CD1c-positive myeloid dendritic cell (primary cell): Measurements from ENCODE around the gene EDEM1.

Source experiments
- DNase-seq: peaks from one replicate; pipeline ENCODE4 v3.0.0-alpha.2; 2016; ENCODE audit errors: extremely low spot score

Gene EDEM1

GRCh38 chr3:5198986-5199731, 11.7 kb downstream of the EDEM1 start:
- DNase-seq: peak; percentile 89

DNA sequence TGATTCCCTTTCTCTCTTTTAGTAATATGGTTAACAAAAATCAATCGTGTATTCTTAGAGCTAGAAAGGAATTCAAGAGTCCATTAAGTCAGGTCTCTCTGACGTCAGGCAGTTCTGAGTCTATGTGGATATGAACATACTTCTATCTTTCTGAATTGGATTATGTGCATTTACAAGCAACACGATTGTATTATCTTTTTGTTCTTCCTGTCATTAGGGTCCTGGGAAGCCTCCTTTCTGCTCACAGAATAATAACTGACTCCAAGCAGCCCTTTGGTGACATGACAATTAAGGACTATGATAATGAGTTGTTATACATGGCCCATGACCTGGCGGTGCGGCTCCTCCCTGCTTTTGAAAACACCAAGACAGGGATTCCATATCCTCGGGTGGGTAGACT, 14.0 kb downstream of the EDEM1 start:
- DNase-seq: no peak

- DNase-seq: no peak
These were observed 14.7 kb downstream of the EDEM1 start for GRCh38 chr3:5202222-5202621.

DNA sequence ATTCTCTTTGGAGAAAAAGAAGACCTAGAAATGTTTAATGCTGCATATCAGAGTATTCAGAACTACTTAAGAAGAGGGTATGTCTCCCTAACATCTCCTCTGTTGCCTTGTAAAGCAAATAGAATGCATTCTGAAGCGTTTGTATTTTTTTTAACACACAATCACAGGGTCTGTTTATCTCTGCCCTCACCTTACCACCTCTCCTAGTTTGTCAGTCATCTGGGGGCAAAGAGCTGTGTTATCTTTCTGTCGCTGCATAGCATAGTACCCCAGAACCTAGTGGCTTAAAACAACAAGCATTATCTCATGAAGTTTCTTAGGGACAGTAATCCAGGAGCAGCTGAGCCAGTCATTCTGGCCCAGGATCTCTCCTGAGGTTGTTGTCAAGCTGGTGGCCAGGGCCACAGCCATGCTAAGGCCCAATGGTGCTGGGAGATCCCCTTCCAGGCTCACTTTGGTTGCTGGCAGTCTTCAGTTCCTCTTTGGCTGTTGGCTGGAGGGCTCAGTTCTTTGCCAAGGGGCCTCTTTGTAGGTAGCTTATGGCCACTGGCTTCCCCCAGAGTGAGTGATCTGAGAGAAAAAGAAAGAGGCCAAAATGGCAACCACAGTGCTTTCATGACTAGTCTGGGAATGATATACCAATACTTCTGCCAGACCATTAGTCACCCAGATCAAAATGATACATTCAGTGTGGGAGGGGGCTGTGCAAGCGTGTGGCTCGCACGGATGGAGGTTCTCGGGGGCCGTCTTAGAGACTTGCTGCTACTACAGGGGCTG, 17.8 kb downstream of the EDEM1 start:
- DNase-seq: peak; percentile 27

DNA sequence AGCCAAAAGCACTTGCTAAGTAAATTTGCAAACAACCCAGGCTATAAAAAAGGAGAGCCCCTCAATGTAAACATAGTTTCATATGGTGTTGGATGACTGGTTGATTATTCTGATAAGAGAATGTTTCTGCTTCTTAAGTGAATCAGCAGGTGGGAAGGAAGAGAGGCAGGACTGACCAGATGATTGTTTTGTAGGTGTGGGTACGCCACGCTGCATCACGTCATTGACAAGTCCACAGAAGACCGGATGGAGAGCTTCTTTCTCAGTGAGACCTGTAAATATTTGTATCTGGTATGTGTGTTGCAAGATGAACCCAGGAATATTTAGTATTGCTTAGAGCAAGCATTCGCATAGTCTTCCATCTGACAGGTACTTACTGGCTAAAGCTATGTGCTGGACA, 23.4 kb downstream of the EDEM1 start:
- DNase-seq: no peak

- DNase-seq: no peak
These were observed 25.4 kb downstream of the EDEM1 start for GRCh38 chr3:5212628-5213573.

GRCh38 chr3:5213574-5213966, 26.1 kb downstream of the EDEM1 start:
- DNase-seq: no peak

DNA sequence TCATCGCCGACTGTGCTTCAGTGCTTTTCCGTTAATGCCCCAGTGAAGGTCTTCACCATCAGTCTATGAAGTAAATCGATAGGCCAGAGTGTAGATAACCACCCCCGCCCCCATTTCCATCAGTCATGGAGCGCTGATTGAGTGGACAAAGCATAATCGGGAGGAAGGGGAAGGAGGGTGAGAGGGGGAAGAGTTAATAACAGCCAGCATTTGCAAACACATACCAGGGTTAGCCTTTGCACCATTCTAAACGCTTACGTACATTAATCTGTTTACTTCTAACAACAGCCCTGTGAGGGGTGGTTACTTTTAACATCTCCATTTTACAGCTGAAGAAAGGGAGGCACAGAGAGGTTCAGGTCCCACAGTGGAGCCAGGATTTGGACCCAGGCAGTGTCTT, 26.8 kb downstream of the EDEM1 start:
- no peak for DNase-seq

DNA sequence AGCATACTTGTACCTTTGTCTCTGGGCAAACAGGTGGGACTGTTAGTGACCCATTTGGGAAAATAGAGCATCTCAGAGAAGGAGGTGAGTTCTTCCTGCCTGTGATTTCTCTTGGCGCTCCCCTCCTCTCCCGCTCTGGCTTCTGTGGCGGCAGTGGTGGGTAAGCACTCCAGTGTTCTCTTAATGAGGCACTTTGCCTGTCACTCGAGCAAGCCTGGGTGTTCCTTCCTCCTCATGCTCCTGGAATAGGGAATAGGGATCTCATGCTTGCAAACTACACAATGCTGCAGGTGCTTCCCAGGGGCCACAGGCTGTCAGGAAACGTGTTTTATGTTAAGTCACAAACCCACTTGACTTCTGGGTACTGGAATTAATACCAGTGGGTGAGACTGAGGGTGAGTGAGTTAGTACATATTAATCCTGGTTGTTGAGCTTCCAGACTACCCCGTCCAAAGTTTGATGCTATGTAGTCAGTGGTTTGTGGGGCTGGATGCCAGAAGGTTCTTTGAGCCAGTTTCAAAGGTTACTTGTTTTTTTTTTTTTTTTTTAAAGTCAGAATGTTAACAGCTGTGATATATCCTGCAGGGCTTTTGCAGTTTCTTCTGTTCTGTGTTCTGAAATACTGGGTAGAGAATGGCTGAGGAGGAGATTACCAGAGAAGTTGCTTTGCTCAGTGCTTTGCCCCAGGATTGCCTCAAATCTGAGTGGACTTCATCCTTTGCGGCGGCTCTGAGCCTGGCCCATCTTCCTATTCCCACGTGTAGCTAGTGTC, 30.5 kb downstream of the EDEM1 start:
- DNase-seq: no peak

- no peak for DNase-seq
These were observed 31.3 kb downstream of the EDEM1 start for GRCh38 chr3:5218815-5219214.

- no peak for DNase-seq
These were observed 31.7 kb downstream of the EDEM1 start for GRCh38 chr3:5219216-5219615.

GRCh38 chr3:5220193-5220592, 32.7 kb downstream of the EDEM1 start:
- no peak for DNase-seq

DNA sequence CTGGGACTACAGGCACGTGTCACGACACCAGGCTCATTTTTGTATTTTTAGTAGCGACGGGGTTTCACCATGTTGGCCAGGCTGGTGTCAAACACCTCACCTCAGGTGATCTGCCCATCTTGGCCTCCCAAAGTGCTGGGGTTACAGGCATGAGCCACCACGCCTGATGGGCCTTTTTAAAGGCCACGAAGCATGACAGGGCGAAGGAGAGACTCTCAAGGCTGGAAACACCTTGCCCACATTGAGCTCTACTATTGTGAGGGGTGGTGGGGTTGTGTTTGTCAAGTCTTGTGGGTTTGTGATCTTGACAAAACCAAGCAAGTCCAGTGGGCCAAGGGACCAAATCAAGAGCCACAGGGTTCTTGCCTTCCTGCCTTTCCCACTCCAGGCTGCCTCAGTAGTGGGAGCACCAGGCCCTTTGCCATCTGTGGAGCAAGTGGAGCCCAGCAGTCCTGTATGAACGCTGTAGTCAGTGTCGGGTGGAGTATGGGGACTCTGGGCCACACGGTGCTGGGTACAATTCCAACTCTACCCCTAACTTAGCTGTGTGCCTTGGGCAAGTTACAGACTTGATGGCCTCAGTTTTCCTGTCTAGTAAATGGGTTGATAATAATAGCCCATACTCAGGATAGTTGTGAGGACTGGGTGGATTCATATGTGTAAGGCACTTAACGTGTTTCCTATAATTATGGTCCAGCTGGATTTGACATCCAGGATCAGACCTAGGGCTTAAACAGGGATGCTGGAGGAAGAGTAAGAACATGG, 33.3 kb downstream of the EDEM1 start:
- no peak for DNase-seq

DNA sequence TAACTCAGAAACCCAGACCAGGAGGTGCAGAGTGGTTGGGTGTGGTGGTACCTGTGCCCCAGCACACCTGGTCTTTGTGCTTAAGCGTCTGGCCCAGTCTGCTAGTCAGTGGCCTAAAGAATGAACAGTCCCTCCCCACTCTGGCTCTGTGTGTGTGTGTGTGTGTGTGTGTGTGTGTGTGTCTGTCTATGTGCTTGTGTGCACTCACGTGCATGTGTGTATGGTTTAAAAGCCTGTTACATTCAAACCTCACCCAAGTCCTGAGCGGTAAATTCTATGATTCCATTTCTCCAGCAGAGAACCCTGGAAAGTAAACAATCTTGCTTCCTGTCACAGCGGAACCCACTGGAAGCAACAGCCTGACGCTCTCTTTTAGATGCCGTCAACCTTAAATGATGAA, 34.2 kb downstream of the EDEM1 start:
- DNase-seq: no peak

- no peak for DNase-seq
These were observed 34.9 kb downstream of the EDEM1 start for GRCh38 chr3:5222283-5223005.

- DNase-seq: peak; percentile 24
These were observed 39.3 kb downstream of the EDEM1 start for GRCh38 chr3:5226783-5227182.

- no peak for DNase-seq
These were observed 40.3 kb downstream of the EDEM1 start for GRCh38 chr3:5227812-5228211.

DNA sequence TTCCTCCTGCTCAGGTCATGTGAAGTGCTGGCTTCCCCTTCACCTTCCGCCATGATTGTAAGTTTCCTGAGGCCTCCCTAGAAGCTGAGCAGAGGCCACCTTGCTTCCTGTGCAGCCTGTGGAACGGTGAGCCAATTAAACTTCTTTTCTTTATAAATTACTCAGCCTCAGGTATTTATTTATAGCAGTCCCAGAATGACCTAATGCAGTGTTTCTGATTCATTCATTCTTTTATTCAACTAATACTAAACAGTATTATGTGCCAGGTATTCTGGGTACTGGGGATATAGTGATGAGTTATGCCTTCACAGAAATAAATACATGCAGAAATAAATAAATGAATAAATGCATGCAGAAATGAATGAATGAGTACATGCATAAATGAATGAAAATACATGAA, 41.9 kb downstream of the EDEM1 start:
- DNase-seq: no peak

DNA sequence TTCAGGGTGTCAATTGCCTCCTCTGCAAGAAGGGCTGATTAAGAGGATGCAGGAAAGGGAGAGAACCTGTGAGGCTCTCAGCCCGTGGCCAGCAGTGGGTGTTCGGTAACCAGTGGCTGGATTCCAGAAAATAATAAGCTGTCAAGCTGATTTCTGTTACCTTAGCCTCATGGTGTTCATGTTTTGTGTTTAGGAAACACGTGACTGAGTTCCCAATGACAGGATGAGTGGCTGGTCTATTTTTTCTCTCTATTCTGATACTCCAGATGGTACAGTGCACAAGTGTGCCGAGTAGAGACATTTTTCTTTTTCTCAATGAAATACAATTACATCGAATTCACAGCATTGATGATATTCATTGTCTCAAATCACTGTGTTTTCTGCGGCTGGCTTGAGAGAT, 43.6 kb downstream of the EDEM1 start:
- no peak for DNase-seq

- DNase-seq: no peak
These were observed 44.0 kb downstream of the EDEM1 start for GRCh38 chr3:5231487-5231886.
